HepG2 (cell line): ENCODE measurements around the gene TMEM139. TPM values are rescaled to one million over a fixed set of nuclear protein-coding genes. Genes with fewer than 3 reads are reported as not detected.

Experiments
- AGO1 ChIP-seq: fragments of 200-400 bp; formaldehyde crosslinking; IDR thresholded peaks from 2 replicates; pipeline ENCODE4 v1.6.1; 2017; ENCODE audit warnings: mild to moderate bottlenecking, low read depth, low read length, moderate library complexity; ENCODE audit not compliant: poor library complexity, severe bottlenecking
- AHDC1 ChIP-seq: sonication (generic); formaldehyde crosslinking; IDR thresholded peaks from 2 replicates; pipeline ENCODE4 v1.5.1; 2020; ENCODE audit warnings: mild to moderate bottlenecking, missing genetic modification reagents, borderline replicate concordance
- ELF4 ChIP-seq: sonication (generic); formaldehyde crosslinking; IDR thresholded peaks from 2 replicates; pipeline ENCODE4 v1.5.0; 2020; ENCODE audit warnings: missing genetic modification reagents, mild to moderate bottlenecking, moderate library complexity, borderline replicate concordance
- HIVEP1 ChIP-seq: sonication (generic); formaldehyde crosslinking; IDR thresholded peaks from 2 replicates; pipeline ENCODE4 v1.4.0; 2020; ENCODE audit warnings: mild to moderate bottlenecking, missing genetic modification reagents
- JUN ChIP-seq: sonication (generic); formaldehyde crosslinking; IDR thresholded peaks from 2 replicates; pipeline ENCODE4 v1.4.0; 2020; ENCODE audit warnings: mild to moderate bottlenecking, missing genetic modification reagents
- JUND ChIP-seq: sonication (generic); formaldehyde crosslinking; IDR thresholded peaks from 2 replicates; pipeline ENCODE4 v1.8.0; 2022; ENCODE audit warnings: mild to moderate bottlenecking, missing genetic modification reagents
- KDM1A ChIP-seq: IDR thresholded peaks from 2 replicates; pipeline ENCODE4 v1.6.1; 2016; ENCODE audit warnings: missing compliant biosample characterization
- LBX2 ChIP-seq: sonication (generic); formaldehyde crosslinking; IDR thresholded peaks from 2 replicates; pipeline ENCODE4 v1.5.0; 2020; ENCODE audit warnings: missing genetic modification reagents, mild to moderate bottlenecking, borderline replicate concordance
- MTERF4 ChIP-seq: sonication (generic); formaldehyde crosslinking; IDR thresholded peaks from 2 replicates; pipeline ENCODE4 v1.8.0; 2023; ENCODE audit warnings: mild to moderate bottlenecking, missing genetic modification reagents
- RBM22 ChIP-seq: fragments of 200-400 bp; formaldehyde crosslinking; optimal IDR thresholded peaks from 2 replicates; pipeline ENCODE3; 2017; ENCODE audit warnings: mild to moderate bottlenecking, low read length, moderate library complexity
- RFXAP ChIP-seq: sonication (generic); formaldehyde crosslinking; IDR thresholded peaks from 2 replicates; pipeline ENCODE4 v1.4.0; 2020; ENCODE audit warnings: missing genetic modification reagents, borderline replicate concordance
- ZBTB1 ChIP-seq: sonication (generic); formaldehyde crosslinking; IDR thresholded peaks from 2 replicates; pipeline ENCODE4 v1.4.0; 2020; ENCODE audit warnings: missing genetic modification reagents, borderline replicate concordance
- ZNF318 ChIP-seq: sonication (generic); formaldehyde crosslinking; IDR thresholded peaks from 2 replicates; pipeline ENCODE4 v1.4.0; 2020; ENCODE audit warnings: mild to moderate bottlenecking, missing genetic modification reagents
- ZNF605 ChIP-seq: sonication (generic); formaldehyde crosslinking; IDR thresholded peaks from 2 replicates; pipeline ENCODE4 v1.8.0; 2022; ENCODE audit warnings: mild to moderate bottlenecking, missing genetic modification reagents
- polyA plus RNA-seq, 8 experiments: library from polyadenylated mRNA; depleted of rRNA in 3 of 8; stranded (reverse) in 7 of 8; unstranded in 1 of 8; fragments of >200 nt; fragmentation: Illumina TruSeq in 4 of 8; extraction: Trizol in 4 of 8; gene quantifications; 2 replicates each; pipeline versions ENCODE4 v1.2.1 to v1.2.3, GENCODE V29; 2011 to 2016; ENCODE audit warnings: low read depth in 4 of 8, missing spikeins in 1 of 8, mixed read lengths in 1 of 8; ENCODE audit not compliant: insufficient read depth in 1 of 8
- total RNA-seq, 5 experiments: library from RNA; depleted of rRNA; stranded (reverse); fragments of >200 nt; fragmentation: Illumina TruSeq; extraction: Trizol; gene quantifications; 2 replicates each; pipeline ENCODE4 v1.2.3, GENCODE V29; 2016; ENCODE audit warnings: low read depth in 1 of 5

TMEM139 gene
- total and polyA plus RNA-seq, 2 of the 13 experiments (the other 11 are each of a cell fraction or from before 2014, with no cell fraction given): 7.9 to 14.0 TPM

- TF ChIP-seq ZNF318 (CRISPR knock-in tag) (no peak), JUND (CRISPR knock-in tag) (0 out of 2 replicates have a peak, but pooled peaks have one; percentile 21), AHDC1 (peak; percentile 36; the same call in 1 of the 2 replicates), HIVEP1 (CRISPR knock-in tag) (no peak), RBM22 (no peak), KDM1A (CRISPR knock-in tag) (peak; percentile 84), RFXAP (CRISPR knock-in tag) (no peak), ELF4 (CRISPR knock-in tag) (no peak), MTERF4 (no peak), LBX2 (CRISPR knock-in tag) (no peak), AGO1 (no peak), ZBTB1 (CRISPR knock-in tag) (no peak), JUN (no peak), ZNF605 (CRISPR knock-in tag) (peak; percentile 38; the same call in 1 of the 2 replicates)
These were observed 35.9 kb upstream of the TMEM139 start (continued) for GRCh38 chr7:143248761-143249354.
